DND-41 (cell line): ENCODE results near the gene ARHGAP32.

ENCODE experiments used
- CTCF ChIP-seq: IDR thresholded peaks from 2 replicates; pipeline ENCODE4 v1.5.1; 2012; ENCODE audit warnings: borderline replicate concordance, low read length, moderate library complexity, mild to moderate bottlenecking; ENCODE audit not compliant: poor library complexity, severe bottlenecking; ENCODE audit errors: extremely low read depth
- EZH2 ChIP-seq: IDR thresholded peaks from 3 replicates; pipeline ENCODE4 v1.6.1; 2012; ENCODE audit warnings: borderline replicate concordance, low read depth, mild to moderate bottlenecking, moderate library complexity, low read length, inconsistent platforms; ENCODE audit not compliant: severe bottlenecking

- TF ChIP-seq CTCF (no peak), EZH2 (no peak)
Observed at GRCh38 chr11:128928400-128928799, 263.7 kb downstream of the ARHGAP32 start.
